ENCODE measurements around the gene BAIAP3.

Gene BAIAP3

DNA sequence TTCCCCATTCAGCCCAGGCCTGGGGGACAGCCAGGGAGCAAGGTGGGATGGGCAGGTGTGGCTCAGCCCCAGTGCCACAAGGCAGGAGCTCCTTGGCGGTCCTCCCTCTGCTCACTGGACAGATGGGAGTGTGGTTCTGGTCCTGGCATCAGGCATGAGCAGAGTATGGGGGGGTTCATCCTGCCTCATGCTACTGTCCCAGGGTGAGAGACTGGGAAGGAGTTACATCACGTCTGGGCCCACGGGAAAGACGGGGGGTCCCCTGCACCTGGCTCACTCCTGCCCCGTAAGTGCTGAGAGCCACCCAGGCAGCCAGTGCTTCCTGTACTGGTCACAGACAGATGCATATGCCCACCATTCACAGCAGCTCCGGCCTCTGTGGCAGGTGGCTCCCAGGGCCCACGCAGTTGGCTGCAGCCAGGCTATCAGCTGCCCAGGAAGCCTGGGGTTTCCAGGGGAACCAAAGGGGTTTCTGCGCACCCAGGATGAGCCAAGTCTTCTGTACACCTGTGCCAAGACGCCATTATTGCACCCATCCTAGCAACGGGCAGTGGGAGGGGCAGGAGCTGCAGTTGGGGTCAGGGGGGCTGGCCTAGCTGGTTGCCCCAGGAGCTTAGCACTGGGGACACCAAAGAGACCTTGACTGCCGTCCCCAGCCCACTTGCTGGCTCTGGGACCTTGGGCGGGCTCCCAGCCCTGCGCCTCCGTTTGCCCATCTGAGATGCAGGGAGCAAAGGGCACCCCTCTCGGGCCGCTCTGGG, 1.9 kb downstream of the BAIAP3 start:
- no peak for DNase-seq

DNA sequence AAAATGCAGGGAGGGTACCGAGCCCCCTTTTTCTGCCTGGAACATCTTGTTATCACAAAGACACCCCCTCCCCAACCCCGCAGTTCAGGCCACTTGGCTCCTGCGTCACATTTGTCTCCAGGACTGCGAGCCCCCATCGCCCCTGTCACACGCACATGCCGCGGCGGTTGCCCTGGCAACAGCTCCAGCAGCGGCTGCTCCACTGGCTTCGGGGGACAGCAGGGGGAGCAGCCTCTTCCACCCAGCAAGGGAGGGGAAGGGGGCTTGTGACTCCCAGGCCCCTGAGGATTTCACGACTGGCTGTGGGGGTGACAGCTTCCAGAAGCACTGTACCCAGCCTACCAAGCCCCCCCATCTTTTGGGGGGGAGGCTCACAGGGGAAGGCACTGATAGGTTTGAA, 2.6 kb downstream of the BAIAP3 start:
- DNase-seq, result no peak

DNA sequence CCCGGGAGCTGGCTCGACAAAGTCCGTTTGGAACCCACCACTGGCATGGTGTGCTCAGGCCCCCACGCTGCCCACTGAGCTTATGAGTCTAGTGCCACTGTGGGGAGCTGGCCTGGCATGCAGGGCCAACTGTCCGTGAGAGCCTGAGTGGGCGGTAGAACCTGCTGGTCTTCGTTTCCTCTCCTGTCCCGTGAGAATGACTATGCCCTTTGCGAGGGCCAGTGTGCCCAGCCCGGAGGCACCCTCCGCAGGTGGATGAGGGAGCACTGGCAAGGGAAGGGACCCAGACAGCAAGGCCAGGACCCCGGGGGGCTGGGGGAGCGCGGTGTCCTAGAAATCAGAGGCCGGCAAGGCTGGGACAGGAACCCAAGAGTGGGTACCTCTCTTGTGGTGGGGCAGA, 3.2 kb downstream of the BAIAP3 start:
- no peak for DNase-seq

DNA sequence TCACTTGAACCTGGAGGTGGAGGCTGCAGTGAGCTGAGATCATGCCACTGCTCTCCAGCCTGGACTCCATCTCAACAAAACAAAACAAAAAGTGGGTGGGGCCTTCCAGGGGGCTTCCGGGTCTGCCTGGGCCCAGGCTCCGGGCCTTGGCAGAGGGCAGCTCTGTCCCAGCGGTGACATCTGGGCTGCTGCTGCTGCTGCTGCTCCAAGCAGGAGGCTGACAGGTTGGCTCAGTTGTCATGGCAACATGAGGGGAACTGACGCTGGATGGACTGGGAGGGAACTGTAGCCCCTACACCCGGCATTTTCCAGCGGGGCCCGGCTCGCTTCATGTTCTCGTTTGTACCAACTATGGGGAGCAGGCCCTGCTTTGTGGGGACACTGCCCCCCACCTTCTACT, 4.0 kb downstream of the BAIAP3 start:
- no peak for DNase-seq

DNA sequence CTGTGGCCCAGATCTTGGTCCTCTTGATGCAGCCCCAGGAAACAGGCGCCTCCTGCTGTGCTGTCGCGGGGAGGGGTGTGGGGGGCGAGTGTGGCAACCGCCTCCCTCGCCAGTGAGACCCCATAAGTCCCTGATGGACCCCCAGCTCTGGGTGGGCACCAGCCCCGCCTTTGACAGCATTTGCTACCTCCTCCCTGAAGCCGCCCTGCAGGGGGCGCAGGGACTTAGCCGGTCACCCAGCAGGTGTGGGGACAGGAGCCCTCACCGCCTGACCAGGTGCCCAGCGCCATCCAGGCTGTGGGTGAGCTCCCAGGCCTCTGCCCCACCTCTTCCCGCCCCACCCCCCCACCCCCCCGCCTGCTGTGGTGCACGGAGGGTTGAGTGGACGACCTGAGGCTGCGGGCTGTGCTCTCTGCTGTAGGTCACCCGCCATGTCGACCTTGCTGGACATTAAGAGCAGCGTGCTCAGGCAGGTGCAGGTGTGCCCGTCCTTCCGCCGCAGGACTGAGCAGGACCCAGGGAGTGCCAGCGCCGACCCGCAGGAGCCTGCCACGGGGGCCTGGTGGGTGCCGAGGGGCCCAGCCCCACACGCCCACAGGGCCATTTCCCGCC, 4.8 kb downstream of the BAIAP3 start:
- no peak for DNase-seq

DNA sequence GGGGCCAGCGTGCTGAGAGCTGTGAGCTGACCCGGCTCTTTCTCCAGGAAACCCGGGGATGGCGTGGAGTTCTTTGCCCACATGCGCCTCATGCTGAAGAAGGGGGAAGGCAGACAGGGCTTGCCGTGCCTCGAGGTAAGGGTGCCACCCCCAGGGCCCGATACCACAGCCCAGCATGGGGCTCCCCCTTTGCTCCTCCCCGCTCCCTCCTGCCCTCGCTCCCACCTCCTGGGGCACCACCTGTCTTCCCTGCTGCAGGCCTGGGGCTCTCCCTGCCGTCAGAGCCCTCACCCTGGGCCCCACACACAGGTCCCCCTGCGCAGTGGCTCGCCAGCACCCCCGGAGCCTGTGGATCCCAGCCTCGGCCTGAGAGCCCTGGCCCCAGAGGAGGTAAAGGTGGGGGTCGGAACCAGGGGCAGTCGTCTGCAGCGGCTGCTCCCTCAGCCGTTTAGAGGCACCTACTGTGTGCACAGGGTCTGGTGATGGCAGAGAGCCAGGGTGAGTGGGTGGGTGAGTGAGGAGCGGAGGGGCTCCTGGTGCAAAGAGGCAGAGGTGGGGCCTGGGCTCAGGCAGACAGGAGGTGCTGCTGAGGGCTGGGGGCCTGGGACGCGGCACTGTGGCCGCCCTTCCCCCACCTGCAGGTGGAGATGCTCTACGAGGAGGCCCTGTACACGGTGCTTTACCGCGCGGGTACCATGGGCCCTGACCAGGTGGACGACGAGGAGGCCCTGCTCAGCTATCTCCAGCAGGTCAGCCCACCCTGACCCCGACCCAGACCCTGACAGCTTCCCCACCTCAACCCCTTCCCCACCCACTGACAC, 5.6 kb downstream of the BAIAP3 start:
- DNase-seq, result no peak

DNA sequence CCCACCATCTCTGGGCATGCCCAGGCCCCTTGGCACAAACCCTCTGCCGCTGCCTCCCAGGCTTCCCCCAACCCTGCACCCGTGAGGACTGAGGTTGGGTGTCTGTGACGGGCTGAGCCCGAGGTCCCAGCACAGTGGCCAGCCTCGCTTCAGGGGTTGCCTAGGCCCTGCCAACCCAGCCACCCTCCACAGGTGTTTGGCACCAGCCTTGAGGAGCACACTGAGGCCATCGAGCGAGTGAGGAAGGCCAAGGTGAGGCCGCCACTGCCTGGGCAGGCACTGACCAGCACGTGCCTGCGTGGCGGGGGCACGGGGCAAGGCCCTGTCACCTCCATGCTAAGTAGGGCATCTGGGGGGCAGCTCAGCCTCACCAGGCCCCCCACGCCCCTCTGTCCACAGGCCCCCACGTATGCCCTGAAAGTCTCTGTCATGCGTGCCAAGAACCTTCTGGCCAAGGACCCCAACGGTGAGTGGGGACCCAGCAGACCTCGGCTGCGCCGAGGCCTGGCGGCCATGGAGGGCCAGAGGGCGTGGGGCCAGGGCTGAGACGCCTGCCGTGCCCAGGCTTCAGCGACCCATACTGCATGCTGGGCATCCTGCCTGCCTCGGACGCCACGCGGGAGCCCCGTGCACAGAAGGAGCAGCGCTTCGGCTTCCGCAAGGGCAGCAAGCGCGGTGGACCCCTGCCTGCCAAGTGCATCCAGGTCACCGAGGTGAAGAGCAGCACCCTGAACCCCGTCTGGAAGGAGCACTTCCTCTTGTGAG, 7.5 kb downstream of the BAIAP3 start:
- DNase-seq, result no peak

DNA sequence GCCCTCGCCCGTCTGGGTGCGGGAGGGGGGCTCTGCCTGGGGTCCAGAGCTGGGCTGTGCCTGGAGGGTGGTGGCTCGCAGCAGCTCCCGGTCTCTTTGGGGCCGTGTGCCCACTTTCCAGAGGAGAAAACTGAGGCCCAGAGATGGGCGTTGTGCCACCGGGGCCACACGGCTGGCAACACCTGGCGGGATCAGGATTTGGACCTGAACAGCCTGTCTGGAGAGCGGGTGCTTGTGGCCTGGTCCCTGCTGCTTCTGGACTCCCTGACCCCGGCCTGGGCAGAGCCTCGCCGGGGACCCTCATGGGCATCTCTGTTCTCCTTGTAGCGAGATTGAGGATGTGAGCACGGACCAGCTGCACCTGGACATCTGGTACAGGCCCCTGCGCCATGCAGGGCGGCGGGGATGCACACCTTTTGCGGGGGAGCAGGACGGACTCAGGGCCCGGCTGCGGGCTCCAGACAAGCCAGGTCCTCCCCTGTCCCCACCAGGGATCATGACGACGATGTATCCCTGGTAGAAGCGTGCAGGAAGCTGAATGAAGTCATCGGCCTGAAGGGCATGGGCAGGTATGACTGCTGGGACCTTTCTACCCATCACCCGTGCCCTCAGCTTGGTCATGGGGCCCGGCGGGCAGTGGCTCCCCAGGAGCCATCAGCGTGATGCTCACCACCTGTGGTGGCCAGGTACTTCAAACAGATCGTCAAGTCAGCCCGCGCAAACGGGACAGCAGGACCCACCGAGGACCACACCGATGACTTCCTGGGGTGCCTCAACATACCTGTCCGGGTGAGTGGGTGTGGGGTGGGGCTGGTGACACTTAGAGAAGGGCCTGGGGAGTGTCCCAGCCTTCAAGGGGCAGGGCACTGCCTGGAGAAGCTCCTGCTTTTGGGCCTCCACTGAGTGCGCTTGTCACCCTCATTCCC, 8.3 kb downstream of the BAIAP3 start:
- DNase-seq, result no peak

DNA sequence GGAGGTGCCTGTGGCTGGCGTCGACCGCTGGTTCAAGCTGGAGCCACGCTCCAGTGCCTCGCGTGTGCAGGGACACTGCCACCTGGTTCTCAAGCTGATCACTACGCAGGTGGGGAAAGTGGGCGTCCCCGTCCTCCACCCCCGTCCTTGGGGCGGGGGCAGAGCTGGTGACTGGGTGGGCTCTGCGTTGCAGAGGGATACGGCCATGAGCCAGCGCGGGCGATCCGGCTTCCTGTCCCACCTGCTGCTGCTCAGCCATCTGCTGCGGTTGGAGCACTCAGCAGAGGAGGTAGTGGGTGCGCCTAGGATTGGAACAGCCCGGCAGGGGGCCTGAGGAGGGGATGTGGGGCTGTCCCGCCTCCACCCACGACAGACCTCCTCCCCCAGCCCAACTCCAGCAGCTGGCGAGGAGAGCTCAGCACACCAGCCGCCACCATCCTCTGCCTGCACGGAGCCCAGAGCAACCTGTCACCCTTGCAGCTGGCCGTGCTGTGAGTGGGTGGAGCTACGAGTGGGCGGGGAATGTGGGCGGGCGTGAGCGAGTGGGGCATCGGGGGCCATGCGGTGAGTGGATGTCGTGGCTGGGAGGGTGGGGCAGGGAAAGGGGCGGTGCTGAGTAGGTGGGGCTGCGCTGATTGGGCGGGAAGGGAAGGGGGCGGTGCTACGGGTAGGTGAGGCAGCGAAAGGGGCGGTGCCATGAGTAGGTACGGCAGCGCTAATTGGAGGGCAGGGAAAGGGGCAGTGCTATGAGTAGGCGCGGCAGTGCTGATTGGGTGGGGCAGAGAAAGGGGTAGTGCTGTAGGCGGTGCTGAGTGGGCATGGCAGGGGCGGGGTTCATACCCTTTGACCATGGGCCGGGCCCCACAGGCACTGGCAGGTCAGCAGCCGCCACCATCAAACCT, 9.3 kb downstream of the BAIAP3 start:
- no peak for DNase-seq

DNA sequence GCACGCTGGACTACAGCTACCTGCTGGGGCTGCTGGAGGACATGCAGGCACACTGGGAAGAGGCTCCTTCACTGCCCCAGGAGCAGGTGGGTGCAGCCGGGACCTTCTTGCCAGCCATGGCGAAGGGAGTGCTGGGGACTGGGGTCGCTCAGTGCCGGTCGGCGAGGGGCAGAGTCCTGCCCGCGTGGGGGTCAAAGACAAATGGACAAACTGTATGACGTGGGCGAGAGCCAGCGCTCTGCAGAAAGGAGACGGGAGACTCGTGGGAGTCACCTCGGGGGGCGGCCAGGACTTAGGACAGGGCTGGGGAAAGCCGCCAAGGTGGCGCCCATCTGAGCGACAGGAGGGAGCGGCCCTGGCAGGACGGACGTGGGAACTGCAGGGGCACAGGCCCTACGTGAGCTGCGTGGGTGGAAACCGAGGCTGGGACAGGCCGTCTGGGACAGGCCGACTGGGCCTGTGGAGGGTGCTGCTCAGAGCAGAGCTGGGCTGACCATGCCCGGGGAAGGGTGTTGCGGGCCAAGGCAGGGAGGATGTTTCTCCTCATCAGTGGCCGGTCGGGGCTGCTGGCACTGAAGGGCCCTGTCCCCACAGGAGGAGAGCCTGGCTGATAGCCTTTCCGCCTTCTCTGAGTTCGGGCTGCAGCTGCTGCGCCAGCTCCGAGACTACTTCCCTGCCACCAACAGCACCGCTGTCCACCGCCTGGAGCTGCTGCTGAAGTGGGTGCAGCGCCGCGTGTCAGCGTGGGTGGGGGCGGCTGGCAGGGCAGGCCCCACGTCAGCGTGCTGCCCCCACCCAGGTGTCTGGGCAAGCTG, 10.2 kb downstream of the BAIAP3 start:
- no peak for DNase-seq

DNA sequence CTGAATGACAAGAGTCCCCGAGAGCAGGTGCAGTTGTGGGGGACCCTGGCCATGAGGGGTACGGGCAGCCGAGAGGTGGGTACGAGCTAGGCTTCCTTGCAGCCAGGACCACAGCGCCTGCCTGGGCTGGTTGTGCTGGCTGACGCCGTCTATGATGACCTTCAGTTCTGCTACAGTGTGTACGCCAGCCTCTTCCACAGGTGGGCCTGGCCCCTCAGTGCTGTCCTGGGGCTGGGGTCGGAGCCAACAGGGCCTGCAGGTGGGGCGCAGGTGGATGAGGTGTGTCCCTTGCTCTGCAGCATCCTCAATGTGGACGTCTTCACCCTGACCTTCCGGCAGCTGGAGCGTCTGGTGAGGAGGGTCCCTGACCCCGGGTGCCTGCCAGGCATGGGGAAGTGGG, 11.1 kb downstream of the BAIAP3 start:
- DNase-seq, result no peak

DNA sequence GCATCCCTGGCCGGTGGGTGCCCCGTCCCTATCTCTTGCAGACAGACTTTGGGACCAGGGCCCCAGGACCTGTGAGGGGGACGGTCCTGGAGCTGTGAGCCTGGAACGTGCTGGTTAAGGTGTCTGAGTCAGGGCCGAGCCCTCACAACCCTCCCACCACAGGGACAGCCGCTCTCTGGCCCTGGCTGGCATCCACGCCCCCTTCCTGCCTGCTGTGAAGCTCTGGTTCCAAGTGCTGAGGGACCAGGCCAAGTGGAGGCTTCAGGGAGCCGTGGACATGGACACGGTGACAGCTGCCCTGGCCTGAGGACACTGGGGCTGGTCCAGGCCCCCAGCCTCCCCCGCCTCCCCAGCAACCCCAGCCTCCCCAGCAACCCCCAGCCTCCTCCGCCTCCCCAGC, 11.6 kb downstream of the BAIAP3 start:
- no peak for DNase-seq

DNA sequence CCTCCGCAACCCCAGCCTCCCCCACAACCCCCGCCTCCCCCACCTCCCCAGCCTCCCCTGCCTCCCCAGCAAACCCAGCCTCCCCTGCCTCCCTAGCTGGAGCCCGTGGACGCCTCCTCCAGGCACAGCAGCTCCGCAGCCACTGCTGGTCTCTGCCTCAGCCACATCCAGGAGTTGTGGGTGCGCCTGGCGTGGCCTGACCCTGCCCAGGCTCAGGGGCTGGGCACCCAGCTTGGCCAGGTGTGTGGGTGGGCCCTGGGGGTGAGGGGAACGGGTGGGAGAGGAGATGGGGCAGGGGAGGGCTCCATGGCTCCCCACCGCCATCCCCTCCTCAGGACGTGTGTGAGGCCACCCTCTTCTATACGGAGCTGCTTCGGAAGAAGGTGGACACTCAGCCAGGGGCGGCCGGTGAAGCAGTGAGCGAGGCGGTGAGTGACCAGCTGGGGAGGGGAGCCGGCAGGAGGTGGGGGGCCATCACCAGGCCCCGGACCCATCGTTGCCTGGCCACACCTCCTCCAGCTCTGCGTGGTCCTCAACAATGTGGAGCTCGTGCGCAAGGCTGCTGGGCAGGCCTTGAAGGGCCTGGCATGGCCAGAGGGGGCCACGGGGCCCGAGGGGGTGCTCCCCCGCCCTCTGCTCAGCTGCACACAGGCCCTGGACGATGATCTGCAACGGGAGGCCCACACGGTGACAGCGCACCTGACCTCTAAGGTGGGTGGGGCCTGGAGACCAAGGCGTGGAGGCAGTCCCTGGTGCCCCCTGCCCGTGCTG, 12.4 kb downstream of the BAIAP3 start:
- DNase-seq, result no peak

DNA sequence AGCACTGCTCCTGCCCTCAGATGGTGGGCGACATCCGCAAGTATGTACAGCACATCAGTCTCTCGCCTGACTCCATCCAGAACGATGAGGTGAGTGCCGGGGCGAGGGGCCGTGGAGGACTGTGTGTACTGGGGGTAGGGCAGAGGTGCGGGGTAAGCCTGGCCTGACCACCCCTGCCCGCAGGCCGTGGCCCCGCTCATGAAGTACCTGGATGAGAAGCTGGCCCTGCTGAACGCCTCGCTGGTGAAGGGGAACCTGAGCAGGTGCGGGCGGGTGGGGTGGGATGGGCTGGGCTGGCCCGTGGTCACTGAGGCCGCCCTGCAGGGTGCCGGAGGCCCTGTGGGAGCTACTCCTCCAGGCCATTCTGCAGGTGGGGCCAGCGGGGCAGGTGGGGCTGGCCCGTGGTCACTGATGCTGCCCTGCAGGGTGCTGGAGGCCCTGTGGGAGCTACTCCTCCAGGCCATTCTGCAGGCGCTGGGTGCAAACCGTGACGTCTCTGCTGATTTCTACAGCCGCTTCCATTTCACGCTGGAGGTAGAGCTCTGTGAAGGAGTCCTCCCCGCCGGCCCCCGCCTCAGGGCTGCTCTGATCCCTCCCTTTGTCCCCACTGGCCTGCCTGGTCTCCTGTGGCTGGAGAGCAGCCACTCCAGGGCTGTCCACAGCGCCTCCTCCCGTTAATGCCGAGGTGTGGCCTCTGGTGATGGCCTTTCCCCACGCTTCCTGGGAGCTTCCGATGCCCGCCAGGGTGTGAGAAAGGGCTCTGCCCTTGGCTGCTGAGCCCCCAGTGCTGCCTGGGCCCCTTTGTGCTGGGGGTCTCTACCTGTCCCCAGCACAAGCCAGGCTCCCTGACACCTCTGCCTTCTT, 13.2 kb downstream of the BAIAP3 start:
- DNase-seq, result no peak

DNA sequence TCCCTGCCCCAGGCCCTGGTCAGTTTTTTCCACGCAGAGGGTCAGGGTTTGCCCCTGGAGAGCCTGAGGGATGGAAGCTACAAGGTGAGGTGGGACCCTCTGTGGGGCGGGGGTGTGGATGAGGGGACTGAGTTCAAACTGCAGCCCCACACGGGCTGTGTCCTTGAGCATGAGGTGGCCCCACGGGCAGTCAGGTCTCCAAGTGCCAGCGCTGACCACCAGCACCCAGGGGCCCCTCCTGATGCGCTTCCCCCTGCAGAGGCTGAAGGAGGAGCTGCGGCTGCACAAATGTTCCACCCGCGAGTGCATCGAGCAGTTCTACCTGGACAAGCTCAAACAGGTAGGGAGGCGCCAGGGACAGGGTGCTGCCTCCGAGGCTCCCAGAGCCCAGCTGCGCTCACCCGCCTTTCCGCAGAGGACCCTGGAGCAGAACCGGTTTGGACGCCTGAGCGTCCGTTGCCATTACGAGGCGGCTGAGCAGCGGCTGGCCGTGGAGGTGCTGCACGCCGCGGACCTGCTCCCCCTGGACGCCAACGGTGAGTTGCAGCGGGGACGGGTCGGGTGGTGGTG, 13.9 kb downstream of the BAIAP3 start:
- DNase-seq, result no peak

DNA sequence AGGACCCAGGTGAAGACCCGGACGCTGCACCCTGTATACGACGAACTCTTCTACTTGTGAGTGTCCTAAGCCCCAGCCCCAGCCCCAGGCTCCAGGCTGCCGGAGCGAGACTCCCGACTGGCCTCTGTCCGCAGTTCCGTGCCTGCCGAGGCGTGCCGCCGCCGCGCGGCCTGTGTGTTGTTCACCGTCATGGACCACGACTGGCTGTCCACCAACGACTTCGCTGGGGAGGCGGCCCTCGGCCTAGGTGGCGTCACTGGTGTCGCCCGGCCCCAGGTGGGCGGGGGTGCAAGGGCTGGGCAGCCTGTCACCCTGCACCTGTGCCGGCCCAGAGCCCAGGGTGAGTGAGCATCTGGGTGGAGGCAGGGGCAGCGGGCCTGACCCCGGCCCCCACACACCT, 14.5 kb downstream of the BAIAP3 start:
- DNase-seq, result no peak

DNA sequence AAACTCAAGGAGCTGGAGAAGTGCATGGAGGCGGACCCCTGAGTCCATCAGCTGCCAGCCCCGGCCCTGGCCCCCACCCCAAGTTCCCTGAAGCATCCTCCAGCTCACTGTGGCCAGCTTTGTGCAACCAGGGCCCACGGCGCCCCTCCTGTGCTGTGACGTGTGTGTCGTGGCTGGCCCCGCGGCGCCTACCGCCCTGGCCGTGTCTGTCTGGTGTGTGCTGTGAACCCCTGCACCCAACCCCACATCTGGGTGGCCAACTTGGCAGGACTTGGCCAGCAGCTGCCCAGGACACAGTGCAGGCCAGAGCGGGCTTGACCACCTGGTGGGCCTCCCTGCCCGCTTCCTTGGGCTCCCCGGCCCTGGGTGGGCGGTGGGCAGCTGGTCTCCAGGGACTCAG, 15.0 kb downstream of the BAIAP3 start:
- no peak for DNase-seq

DNA sequence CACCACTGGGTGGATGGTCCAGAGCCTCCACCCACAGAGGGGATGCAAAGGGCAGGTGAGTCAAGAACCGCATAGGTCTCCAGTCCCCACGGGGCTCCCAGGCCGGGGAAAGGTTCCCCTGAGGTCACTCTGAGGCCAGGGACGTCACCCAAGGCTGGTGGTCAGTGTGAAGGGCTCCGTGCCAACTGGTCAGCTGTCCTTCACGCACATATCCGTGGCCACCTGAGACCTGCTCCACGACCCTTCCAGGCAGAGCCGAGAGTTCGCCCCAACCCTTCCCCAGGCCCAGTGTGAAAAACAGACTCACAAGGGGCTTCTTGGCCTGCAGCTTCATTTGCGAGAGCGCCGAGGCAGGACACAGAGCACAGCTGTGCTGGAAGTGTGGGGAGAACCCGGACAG, 15.5 kb downstream of the BAIAP3 start:
- DNase-seq, result no peak
